Loucy (cell line): ENCODE measurements around the gene FAM53B.

Source experiments
- EZH2phosphoT487 ChIP-seq: fragments of 200-600 bp; IDR thresholded peaks from 2 replicates; pipeline ENCODE4 v1.6.1; 2018; ENCODE audit warnings: antibody characterized with exemption, mild to moderate bottlenecking, moderate library complexity, borderline replicate concordance
- TF ChIP-seq, protein P1 (sequence below): fragments of 200-600 bp; sonication (generic); conservative IDR thresholded peaks from 2 replicates; pipeline ENCODE4 v1.5.1; 2014; ENCODE audit warnings: mild to moderate bottlenecking, antibody characterized with exemption, low read length

DNA sequence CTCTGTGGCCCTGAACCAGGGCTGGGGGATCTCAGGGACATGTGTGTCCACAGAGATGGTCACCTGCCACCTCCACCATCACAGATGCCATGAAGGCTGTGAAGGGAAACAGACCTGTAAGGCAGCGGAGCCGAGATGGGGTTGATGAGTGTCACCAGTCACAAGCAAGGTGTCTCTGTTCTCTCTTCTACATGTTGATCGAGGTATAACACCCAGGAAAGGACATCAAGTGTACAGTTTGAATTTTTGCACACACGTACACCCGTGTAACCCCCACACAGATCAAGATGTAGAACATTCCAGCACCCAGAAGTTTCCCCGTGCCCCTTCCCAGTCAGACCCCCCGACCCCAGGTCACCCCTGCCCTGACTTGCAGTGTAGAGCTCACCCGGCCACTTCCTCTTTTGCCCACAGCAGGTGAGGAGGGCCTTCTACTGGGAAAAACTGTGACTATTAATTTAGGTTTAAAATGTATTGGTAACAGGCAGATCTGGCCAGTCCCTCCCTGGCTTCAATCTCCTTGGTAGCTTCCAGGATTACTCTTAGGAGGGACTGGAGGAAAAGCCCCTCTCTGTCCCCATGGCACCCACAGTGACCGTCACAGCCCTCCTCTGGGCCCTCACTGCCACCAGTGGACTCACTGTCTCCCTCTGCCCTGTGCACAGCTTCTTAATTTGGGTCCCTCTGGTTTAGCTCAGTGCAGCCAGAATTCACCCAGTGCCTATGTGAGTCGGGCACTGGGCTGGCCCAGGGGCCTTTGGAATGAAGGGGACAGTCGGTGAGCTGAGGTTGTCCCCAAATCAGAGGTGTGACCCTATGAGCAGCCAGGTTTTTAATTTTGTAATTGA lies 174.3 kb downstream of the FAM53B start:
- TF ChIP-seq, protein P1, sequence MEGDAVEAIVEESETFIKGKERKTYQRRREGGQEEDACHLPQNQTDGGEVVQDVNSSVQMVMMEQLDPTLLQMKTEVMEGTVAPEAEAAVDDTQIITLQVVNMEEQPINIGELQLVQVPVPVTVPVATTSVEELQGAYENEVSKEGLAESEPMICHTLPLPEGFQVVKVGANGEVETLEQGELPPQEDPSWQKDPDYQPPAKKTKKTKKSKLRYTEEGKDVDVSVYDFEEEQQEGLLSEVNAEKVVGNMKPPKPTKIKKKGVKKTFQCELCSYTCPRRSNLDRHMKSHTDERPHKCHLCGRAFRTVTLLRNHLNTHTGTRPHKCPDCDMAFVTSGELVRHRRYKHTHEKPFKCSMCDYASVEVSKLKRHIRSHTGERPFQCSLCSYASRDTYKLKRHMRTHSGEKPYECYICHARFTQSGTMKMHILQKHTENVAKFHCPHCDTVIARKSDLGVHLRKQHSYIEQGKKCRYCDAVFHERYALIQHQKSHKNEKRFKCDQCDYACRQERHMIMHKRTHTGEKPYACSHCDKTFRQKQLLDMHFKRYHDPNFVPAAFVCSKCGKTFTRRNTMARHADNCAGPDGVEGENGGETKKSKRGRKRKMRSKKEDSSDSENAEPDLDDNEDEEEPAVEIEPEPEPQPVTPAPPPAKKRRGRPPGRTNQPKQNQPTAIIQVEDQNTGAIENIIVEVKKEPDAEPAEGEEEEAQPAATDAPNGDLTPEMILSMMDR, result no peak
- TF ChIP-seq EZH2phosphoT487, result no peak
